NCI-H2081 (cell line): ENCODE measurements around the gene CLSTN2.

Experiments
- DNase-seq, 2 experiments: peaks; one replicate each; lab custom pipeline; 2025; lab: John Stamatoyannopoulos, UW

The CLSTN2 gene

GRCh38 chr3:140453750-140454149 is 518.8 kb downstream of the CLSTN2 start:
- no peak for DNase-seq

DNA sequence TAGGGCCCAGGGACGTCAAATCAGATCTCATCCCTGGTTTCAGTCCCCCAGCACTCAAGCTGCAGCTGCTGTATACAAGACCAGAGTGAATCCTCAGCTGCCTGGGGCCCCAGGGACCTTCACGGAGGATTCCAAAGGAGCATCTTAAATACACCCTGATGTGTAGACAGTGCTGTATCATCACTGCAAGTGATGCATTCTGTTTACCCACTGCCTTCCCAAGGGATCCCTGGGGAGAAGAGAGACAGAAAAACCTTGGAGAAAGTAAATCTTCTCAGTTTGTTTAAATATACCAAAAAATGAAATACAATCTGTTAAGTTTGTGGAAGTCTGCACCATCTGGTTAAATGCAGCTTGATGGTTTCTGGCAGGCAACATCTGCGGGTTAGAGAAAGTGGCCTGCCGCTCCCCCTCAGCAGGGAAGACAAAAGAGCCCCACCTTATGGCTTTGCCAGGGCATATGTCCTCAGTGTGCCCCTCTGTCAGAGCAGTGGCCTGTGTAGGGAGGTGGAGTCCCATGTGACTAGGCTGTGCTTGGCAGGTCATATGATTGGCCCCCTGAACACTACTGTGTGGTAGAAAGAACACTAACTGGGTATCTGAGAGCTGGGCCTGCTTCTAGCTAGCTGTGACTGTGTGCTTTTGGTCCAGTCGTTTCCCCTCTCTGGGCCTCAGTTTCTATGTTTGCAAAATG is 520.7 kb downstream of the CLSTN2 start:
- no peak for DNase-seq

DNA sequence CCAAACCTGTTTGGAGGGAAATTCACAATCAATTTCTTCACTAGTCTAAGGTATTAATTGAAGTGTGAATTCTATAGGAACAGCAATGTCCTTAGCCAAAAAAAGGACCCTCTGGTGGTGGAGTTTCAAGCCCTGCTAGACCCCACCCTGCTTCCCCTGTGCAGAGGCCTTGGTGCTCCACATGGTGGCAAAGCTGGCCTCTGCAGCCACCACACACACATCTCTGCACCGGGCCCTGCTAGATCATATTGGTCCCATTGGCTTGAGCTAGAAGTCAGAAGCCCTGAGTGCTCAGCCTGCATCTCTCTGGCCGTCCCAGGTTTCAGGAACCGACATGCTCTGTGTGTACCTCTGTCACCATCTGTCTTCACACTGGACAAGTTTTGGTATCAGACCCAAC is 522.0 kb downstream of the CLSTN2 start:
- DNase-seq, result no peak

GRCh38 chr3:140459462-140459861 is 524.5 kb downstream of the CLSTN2 start:
- DNase-seq, result no peak

DNA sequence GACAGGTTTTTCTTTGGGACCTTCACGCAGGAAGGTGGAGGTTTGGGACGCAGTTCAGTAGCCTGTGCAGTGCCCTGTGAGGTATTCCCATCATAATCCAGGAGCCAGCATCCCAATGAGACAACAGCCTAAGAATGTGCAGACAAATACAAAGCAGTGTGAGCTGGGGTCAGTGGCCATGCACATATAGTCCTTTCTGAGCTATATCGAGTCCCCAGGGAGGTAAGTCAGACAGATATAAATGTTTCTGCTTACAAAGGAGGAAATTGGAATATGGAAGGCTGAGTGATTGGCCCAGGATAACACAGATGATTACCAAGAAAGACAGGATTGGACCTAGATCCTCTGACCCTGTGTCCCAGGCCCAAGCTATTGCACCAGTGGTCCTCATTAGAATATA is 526.3 kb downstream of the CLSTN2 start:
- no peak for DNase-seq

- no peak for DNase-seq
Measured at GRCh38 chr3:140463355-140463754, 528.4 kb downstream of the CLSTN2 start.

DNA sequence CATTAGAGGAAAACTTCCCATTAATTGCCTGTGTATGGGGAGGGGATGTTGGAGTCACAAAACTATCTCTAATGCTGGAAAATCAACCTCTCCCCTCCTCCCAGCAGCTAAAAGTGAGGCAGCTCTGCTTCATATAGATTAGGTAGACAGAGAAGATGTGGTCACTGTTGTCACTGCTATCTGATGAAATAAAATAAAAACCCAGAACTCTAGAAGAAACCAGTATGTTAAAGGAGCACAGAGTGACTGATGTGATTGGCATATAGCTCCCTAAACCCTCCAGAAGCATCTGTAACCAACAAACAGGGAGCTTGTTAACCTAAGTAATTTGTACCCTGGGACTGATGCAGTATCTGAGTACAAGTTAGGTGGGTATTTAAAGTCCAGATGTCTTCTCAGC is 531.0 kb downstream of the CLSTN2 start:
- DNase-seq, result no peak

DNA sequence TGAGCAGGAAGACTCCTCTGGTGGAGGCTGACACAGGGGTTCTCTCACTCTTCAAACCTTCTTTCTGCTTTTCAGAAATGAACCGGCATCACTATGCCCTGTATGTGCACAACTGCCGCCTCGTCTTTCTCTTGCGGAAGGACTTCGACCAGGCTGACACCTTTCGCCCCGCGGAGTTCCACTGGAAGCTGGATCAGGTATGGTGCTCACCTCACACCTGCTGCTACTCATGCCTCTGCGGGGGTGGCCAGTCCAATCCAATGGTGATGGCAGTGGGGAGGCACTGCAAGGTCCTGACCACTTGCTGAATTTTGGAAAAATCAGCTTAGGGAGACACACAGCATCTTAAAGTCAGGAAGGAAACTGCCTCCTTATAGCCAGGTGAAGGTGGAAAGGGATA is 531.5 kb downstream of the CLSTN2 start:
- DNase-seq, result no peak

- no peak for DNase-seq
Measured at GRCh38 chr3:140467104-140467577, 532.2 kb downstream of the CLSTN2 start.

DNA sequence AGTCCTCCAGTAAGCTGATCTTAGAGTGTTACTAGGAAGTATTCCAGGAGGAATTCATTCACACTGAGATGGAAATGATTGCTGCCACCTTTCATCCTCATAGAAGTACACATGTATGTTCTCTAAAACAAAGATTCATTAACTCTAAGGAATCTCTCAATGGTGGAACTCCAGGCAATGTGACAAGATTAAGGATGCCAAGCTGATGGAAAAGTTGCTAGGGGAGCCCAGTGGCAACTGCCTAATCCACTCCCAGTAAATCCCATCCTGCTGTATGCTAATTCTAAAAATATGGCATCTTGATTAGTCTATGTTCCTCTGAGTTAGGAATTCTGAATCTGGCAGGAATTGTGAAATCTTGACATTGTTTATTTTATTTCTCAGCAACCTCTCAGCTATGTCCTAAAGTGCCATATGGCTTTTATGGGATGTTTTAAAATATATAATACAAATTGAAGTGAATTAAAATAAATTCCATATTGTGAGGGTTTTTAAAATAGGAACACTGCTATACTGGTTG is 532.9 kb downstream of the CLSTN2 start:
- DNase-seq, result no peak

- no peak for DNase-seq
Measured at GRCh38 chr3:140468407-140468806, 533.4 kb downstream of the CLSTN2 start.

- DNase-seq, result no peak
Measured at GRCh38 chr3:140469491-140469890, 534.5 kb downstream of the CLSTN2 start.

DNA sequence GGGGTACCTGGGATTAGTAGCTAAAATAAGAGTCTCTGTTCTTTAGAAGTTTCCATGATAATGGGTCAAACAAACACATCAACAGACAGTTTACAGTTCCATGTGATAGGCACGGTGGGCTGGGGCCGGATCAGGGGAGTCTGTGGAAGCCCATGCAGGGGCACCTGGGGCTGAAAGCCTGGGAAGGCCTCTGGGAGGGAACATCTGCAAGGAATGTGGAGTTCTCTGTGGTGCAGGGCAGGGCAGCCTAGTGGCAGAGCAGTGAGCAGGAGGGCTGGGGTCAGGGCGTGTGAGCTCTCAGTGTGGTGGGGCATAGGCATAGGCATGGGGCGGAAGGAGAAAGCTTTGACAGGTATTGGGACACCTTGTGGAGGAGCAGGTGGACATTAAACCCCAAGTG is 535.2 kb downstream of the CLSTN2 start:
- DNase-seq, result no peak

DNA sequence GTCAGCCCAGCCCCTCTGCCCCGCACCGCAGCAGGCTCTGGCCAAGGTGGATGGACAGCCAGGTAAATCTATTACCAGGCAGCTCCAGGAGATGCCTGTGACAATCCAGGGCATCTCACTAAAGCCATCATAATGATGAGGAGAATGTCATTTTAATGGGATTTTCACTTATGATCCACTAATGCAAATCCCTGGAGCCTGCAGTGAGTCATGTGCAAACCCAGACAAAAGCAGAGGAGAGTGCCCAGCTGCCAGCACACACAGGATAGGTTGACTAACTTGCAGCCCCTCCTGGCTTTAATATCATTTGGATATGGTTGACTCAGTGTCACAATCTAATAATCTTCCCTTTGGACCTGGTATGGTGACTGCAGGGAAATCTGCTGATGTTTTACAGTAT is 536.0 kb downstream of the CLSTN2 start:
- DNase-seq, result no peak

DNA sequence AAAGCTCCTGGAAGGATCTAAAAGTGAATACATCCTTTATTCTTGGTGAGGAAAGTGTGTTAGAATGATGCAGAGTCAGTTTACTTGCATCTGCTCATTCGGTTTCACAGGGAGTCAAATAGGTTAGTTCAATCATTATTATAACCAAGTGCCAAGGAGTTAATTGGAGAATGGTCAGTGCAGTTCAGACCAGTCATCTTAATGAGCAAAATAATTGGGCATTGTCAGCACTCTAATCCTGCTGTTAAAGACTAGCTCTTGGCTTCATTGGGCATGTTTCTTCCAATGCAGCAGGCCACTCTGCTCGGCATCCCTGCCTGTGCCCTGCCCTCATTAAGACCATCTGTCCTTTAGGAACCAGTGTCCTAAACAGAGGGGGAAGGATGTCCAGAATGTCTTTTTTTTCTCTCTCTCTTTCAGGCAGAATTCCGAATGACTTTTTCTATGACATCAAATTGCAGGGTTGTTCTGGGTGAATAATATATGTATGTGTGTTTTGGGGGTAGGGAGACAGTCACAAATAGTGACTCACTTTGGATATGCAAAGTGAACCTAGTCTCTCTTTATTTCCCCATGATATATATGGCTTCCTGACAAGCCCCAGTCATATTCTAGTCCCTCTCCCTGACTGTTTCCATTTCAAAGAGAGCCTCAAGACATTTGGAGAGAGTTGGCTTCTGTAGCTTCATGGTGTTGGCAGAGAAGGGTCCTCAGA is 537.5 kb downstream of the CLSTN2 start:
- no peak for DNase-seq

- no peak for DNase-seq
Measured at GRCh38 chr3:140487566-140487965, 552.6 kb downstream of the CLSTN2 start.

GRCh38 chr3:140493271-140493670 is 558.3 kb downstream of the CLSTN2 start:
- DNase-seq, result no peak

DNA sequence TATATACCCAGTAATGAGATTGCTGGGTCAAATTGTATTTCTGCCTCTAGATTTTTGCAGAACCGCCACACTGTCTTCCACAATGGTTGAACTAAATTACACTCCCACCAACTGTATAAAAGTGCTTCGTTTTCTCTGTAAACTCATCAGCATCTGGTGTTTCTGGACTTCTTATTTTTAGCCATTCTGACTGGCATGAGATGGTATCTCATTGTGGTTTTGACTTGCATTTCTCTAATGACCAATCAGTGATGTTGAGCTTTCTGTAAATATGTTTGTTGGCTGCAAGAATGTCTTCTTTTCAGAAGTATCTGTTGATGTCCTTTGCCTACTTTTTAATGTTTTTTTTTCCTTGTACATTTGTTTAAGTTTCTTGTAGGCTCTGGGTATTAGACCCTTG is 560.0 kb downstream of the CLSTN2 start:
- no peak for DNase-seq

GRCh38 chr3:140497331-140497730 is 562.3 kb downstream of the CLSTN2 start:
- DNase-seq, result no peak

- peak in 1 of 2 experiments; percentile 52 for DNase-seq
Measured at GRCh38 chr3:140499114-140499757, 564.3 kb downstream of the CLSTN2 start.

- DNase-seq, result no peak
Measured at GRCh38 chr3:140500473-140500872, 565.5 kb downstream of the CLSTN2 start.

- no peak for DNase-seq
Measured at GRCh38 chr3:140501061-140501769, 566.2 kb downstream of the CLSTN2 start.
